ENCODE data around the gene MED1. TPM values are rescaled to one million over a fixed set of nuclear protein-coding genes. Genes with fewer than 3 reads are reported as not detected.

The MED1 gene
- polyA plus RNA-seq, 2 donors: 5.0 to 6.8 TPM

Other genes with a start within 250 kb of the MED1 start
- gene STAC2, start 225.3 kb downstream of the MED1 start, polyA plus RNA-seq: under 1 TPM; 0.06 to 0.07 TPM
- gene FBXL20, start 49.6 kb downstream of the MED1 start, polyA plus RNA-seq: 1 to 10 TPM; 2.3 to 3.8 TPM
- 10 to 100 TPM in 1 of 2 donors, 1 to 10 TPM in 1; 9.4 to 12.9 TPM for gene CDK12, start 10.2 kb upstream of the MED1 start, polyA plus RNA-seq
- under 1 TPM in 1 of 2 donors, not detected in 1; 0.02 TPM for gene NEUROD2, start 156.7 kb upstream of the MED1 start, polyA plus RNA-seq
- gene PPP1R1B, start 175.7 kb upstream of the MED1 start, polyA plus RNA-seq: 1 to 10 TPM in 1 of 2 donors, under 1 TPM in 1; 0.43 to 1.2 TPM
- gene STARD3, start 185.9 kb upstream of the MED1 start, polyA plus RNA-seq: 10 to 100 TPM; 44.6 to 44.9 TPM
- gene TCAP, start 214.1 kb upstream of the MED1 start, polyA plus RNA-seq: under 1 TPM; 0.78 to 0.88 TPM
- gene PNMT, start 217.2 kb upstream of the MED1 start, polyA plus RNA-seq: 1 to 10 TPM; 1.8 to 2.2 TPM
- gene PGAP3, start 236.8 kb upstream of the MED1 start, polyA plus RNA-seq: 10 to 100 TPM; 28.8 to 40.0 TPM
- 10 to 100 TPM; 68.4 to 98.1 TPM for gene ERBB2, start 248.8 kb upstream of the MED1 start, polyA plus RNA-seq

Data from esophagus (tissue), 2 donors.